Measurements from ENCODE around the gene MARK2.
A peak's percentile ranks its signal among the peaks of the same experiment; 100 is the strongest.

Gene MARK2

GRCh38 chr11:63918507-63919191, 79.7 kb downstream of the MARK2 start:
- no peaks in the 10 kb centered on the region for H3K9me3 ChIP-seq (ENCODE audit: insufficient read depth, low read depth, low read length)
- WGBS, result 8% methylated on average over 9 of the region's 9 CpGs
- peak overlapping the region; percentile 100 for H3K27ac ChIP-seq (ENCODE audit: low read depth, low read length)
- peak overlapping the region; percentile 70 for H3K4me3 ChIP-seq (ENCODE audit: low read length)
- peak overlapping the region; percentile 89 for H3K9ac ChIP-seq (ENCODE audit: low read depth, low read length)
- peaks cover 15% of the 10 kb centered on the region for H3K36me3 ChIP-seq (ENCODE audit: insufficient read depth, low read length)
- H3K27me3 ChIP-seq (ENCODE audit: insufficient read depth, low read length), result no peaks in the 10 kb centered on the region
- H3K4me1 ChIP-seq (ENCODE audit: insufficient read depth, low read length), result peaks cover 14% of the 10 kb centered on the region; the same call in 1 of the 2 replicates

GRCh38 chr11:63919267-63920125, 80.6 kb downstream of the MARK2 start:
- peak overlapping the region; percentile 89 for H3K9ac ChIP-seq (ENCODE audit: low read depth, low read length)
- H3K4me1 ChIP-seq (ENCODE audit: insufficient read depth, low read length), result peaks cover 14% of the 10 kb centered on the region; the same call in 1 of the 2 replicates
- no peaks in the 10 kb centered on the region for H3K9me3 ChIP-seq (ENCODE audit: insufficient read depth, low read depth, low read length)
- WGBS, result 6% methylated on average over 41 of the region's 41 CpGs
- peak overlapping the region; percentile 70 for H3K4me3 ChIP-seq (ENCODE audit: low read length)
- peaks cover 6% of the 10 kb centered on the region for H3K36me3 ChIP-seq (ENCODE audit: insufficient read depth, low read length)
- no peaks in the 10 kb centered on the region for H3K27me3 ChIP-seq (ENCODE audit: insufficient read depth, low read length)
- peak overlapping the region; percentile 100 for H3K27ac ChIP-seq (ENCODE audit: low read depth, low read length)

GRCh38 chr11:63920126-63920938, 81.4 kb downstream of the MARK2 start:
- Histone ChIP-seq H3K27me3 (ENCODE audit: insufficient read depth, low read length) (no peaks in the 10 kb centered on the region), H3K4me3 (ENCODE audit: low read length) (peak overlapping the region; percentile 70), H3K9me3 (ENCODE audit: insufficient read depth, low read depth, low read length) (no peaks in the 10 kb centered on the region), H3K36me3 (ENCODE audit: insufficient read depth, low read length) (no peaks in the 10 kb centered on the region), H3K27ac (ENCODE audit: low read depth, low read length) (peak overlapping the region; percentile 100), H3K9ac (ENCODE audit: low read depth, low read length) (peak overlapping the region; percentile 89), H3K4me1 (ENCODE audit: insufficient read depth, low read length) (peaks cover 14% of the 10 kb centered on the region; the same call in 1 of the 2 replicates)
- WGBS, result 16% methylated on average over 22 of the region's 22 CpGs

DNA sequence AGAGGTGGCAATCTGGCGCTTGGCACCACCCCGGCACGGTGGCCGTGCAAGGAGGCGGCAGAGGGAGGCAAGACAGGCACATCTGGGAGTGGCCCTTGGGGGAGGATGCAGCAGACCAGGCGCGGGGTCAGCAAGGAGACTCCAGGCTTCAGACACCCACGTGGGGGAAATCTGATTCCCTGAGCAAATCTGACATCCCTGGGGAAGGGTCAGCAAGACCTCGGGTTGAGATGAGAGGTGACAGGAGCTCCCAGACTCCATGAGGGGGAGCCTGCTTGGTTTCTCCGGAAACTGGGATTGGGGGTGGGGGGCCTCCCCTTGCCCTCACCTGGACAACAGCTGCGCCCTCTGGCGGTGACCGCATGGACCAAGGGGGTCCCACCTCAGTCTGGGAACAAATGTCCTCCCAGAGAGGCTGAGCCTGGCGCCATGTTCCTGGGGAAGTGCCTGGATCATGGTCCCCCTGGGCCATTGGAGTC, 82.1 kb downstream of the MARK2 start:
- Histone ChIP-seq H3K36me3 (ENCODE audit: insufficient read depth, low read length) (no peaks in the 10 kb centered on the region), H3K27ac (ENCODE audit: low read depth, low read length) (peak overlapping the region; percentile 100; the same call in 1 of the 2 replicates), H3K9ac (ENCODE audit: low read depth, low read length) (no peak overlapping the region), H3K9me3 (ENCODE audit: insufficient read depth, low read depth, low read length) (no peaks in the 10 kb centered on the region), H3K4me3 (ENCODE audit: low read length) (peak overlapping the region; percentile 70), H3K4me1 (ENCODE audit: insufficient read depth, low read length) (peaks cover 14% of the 10 kb centered on the region; the same call in 1 of the 2 replicates), H3K27me3 (ENCODE audit: insufficient read depth, low read length) (no peaks in the 10 kb centered on the region)
- 21% methylated on average over 14 of the region's 14 CpGs for WGBS

DNA sequence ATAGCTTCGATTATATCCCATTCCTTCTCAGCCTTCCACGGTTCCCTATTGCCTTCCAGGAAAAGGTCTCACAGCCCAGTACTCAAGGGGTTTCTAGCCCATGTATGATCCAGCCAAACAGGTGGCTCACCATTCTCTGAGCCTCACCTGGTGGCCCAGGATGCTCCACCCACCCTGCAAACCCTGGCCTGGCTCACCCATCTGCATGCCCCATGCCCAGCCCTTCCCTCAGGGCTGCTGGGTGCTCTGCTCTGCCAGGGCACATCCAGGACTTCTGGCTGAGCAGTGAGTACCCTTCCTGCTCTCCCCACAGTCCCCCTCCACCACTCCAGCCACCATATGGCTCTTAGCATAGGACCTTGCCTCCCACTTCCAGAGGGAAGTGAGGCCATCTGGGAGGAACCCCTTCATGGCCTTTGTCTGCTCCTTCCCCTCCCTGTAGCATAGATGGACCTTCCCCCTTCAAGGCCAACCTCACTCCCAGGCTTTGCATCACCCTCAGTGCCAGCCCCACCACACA, 83.8 kb downstream of the MARK2 start:
- WGBS, result 96% methylated on average over 2 of the region's 2 CpGs
- no peak overlapping the region for H3K9ac ChIP-seq (ENCODE audit: low read depth, low read length)
- no peaks in the 10 kb centered on the region for H3K9me3 ChIP-seq (ENCODE audit: insufficient read depth, low read depth, low read length)

DNA sequence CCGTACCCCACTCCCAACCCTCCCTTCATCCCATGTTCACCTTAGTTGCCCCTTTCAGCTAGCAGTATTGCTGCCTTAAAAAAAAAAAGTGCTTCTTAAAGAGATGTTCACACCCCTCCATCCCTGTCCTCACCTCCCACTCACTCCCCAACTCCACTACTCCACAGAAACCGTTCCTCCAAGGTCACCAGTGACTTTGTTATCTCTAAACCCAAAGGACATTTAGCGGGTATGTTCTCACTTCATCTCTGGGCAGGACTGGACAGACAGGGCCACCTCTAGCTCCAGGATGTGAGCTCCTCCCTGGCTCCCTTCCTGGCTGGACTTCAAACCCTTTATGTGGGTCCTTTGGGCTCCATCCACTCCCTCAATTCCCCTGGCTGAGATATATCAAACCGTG, 84.4 kb downstream of the MARK2 start:
- H3K9me3 ChIP-seq (ENCODE audit: insufficient read depth, low read depth, low read length), result no peaks in the 10 kb centered on the region
- 83% methylated on average over 4 of the region's 4 CpGs for WGBS
- no peak overlapping the region for H3K4me3 ChIP-seq (ENCODE audit: low read length)
- peaks cover 12% of the 10 kb centered on the region; the same call in 1 of the 2 replicates for H3K4me1 ChIP-seq (ENCODE audit: insufficient read depth, low read length)
- no peak overlapping the region for H3K9ac ChIP-seq (ENCODE audit: low read depth, low read length)
- H3K36me3 ChIP-seq (ENCODE audit: insufficient read depth, low read length), result no peaks in the 10 kb centered on the region
- no peak overlapping the region for H3K27ac ChIP-seq (ENCODE audit: low read depth, low read length)
- H3K27me3 ChIP-seq (ENCODE audit: insufficient read depth, low read length), result peaks cover 4% of the 10 kb centered on the region

More for the DNA sequence above, 83.8 kb downstream of the MARK2 start:
- Histone ChIP-seq H3K36me3 (ENCODE audit: insufficient read depth, low read length) (no peaks in the 10 kb centered on the region), H3K27ac (ENCODE audit: low read depth, low read length) (no peak overlapping the region), H3K4me1 (ENCODE audit: insufficient read depth, low read length) (peaks cover 14% of the 10 kb centered on the region; the same call in 1 of the 2 replicates), H3K27me3 (ENCODE audit: insufficient read depth, low read length) (no peaks in the 10 kb centered on the region), H3K4me3 (ENCODE audit: low read length) (no peak overlapping the region)

- no peak overlapping the region for H3K27ac ChIP-seq (ENCODE audit: low read depth, low read length)
- 91% methylated on average over 5 of the region's 5 CpGs for WGBS
- peaks cover 9% of the 10 kb centered on the region for H3K27me3 ChIP-seq (ENCODE audit: insufficient read depth, low read length)
Observed at GRCh38 chr11:63929616-63930015, 90.7 kb downstream of the MARK2 start.

GRCh38 chr11:63931045-63931444, 92.1 kb downstream of the MARK2 start:
- WGBS, result 82% methylated on average over 6 of the region's 6 CpGs
- Histone ChIP-seq H3K9ac (ENCODE audit: low read depth, low read length) (no peak overlapping the region), H3K27ac (ENCODE audit: low read depth, low read length) (no peak overlapping the region)

More at GRCh38 chr11:63929616-63930015, 90.7 kb downstream of the MARK2 start:
- H3K4me1 ChIP-seq (ENCODE audit: insufficient read depth, low read length), result no peaks in the 10 kb centered on the region
- no peaks in the 10 kb centered on the region for H3K36me3 ChIP-seq (ENCODE audit: insufficient read depth, low read length)
- H3K9me3 ChIP-seq (ENCODE audit: insufficient read depth, low read depth, low read length), result no peaks in the 10 kb centered on the region
- no peak overlapping the region for H3K9ac ChIP-seq (ENCODE audit: low read depth, low read length)
- no peak overlapping the region for H3K4me3 ChIP-seq (ENCODE audit: low read length)

DNA sequence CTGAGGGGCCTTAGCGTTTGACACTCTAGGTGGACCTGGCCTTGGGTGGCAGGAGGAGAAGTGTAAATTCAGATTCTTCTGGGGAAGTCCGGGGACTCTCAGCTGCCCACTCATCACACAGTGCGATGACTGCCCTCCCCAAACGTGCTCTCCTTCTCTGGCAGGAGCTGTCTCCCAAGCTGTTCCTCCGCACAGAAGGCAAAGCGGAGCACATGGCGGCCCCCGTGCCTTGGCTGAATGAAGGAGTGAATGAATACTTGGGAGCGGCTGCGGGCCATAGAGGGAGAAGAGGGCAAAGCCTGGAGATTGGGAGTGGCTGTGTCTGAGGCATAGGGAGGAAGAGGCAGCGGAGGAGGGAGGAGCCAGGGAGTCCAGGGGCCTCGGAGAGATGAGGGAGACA, 93.0 kb downstream of the MARK2 start:
- 86% methylated on average over 12 of the region's 12 CpGs for WGBS
- no peak overlapping the region for H3K9ac ChIP-seq (ENCODE audit: low read depth, low read length)
- no peaks in the 10 kb centered on the region for H3K36me3 ChIP-seq (ENCODE audit: insufficient read depth, low read length)
- H3K9me3 ChIP-seq (ENCODE audit: insufficient read depth, low read depth, low read length), result no peaks in the 10 kb centered on the region
- no peak overlapping the region for H3K4me3 ChIP-seq (ENCODE audit: low read length)
- H3K27me3 ChIP-seq (ENCODE audit: insufficient read depth, low read length), result peaks cover 9% of the 10 kb centered on the region
- H3K27ac ChIP-seq (ENCODE audit: low read depth, low read length), result no peak overlapping the region
- no peaks in the 10 kb centered on the region for H3K4me1 ChIP-seq (ENCODE audit: insufficient read depth, low read length)

More at GRCh38 chr11:63931045-63931444, 92.1 kb downstream of the MARK2 start:
- no peaks in the 10 kb centered on the region for H3K9me3 ChIP-seq (ENCODE audit: insufficient read depth, low read depth, low read length)
- no peak overlapping the region for H3K4me3 ChIP-seq (ENCODE audit: low read length)
- no peaks in the 10 kb centered on the region for H3K36me3 ChIP-seq (ENCODE audit: insufficient read depth, low read length)
- peaks cover 9% of the 10 kb centered on the region for H3K27me3 ChIP-seq (ENCODE audit: insufficient read depth, low read length)
- no peaks in the 10 kb centered on the region for H3K4me1 ChIP-seq (ENCODE audit: insufficient read depth, low read length)

DNA sequence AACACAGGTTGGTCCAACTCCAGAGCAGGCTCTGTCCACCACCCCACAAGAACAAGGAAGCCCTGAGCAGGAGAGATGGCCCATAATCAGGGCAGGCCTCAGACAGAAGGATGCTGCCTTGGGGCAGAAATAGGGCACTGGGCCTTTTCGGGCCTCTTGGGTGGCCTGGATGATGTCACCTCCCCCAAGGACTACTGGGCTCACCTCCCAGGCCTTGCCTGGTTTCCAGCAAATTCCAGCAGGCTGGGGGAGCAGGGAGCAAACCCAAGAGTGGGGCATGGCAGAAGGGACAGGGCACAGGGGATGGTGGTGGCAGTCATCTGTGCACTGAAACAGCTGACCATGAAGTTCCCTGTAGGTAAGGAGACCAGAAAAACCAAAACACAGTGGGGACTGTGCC, 94.5 kb downstream of the MARK2 start:
- Histone ChIP-seq H3K4me1 (ENCODE audit: insufficient read depth, low read length) (no peaks in the 10 kb centered on the region; the same call in 1 of the 2 replicates), H3K27me3 (ENCODE audit: insufficient read depth, low read length) (peaks cover 3% of the 10 kb centered on the region; the same call in 1 of the 2 replicates), H3K9me3 (ENCODE audit: insufficient read depth, low read depth, low read length) (no peaks in the 10 kb centered on the region), H3K4me3 (ENCODE audit: low read length) (no peak overlapping the region), H3K36me3 (ENCODE audit: insufficient read depth, low read length) (no peaks in the 10 kb centered on the region), H3K27ac (ENCODE audit: low read depth, low read length) (no peak overlapping the region), H3K9ac (ENCODE audit: low read depth, low read length) (no peak overlapping the region)
- whole genome bisulfite sequencing, result 91% methylated on average over 1 of the region's 1 CpG
